Tibial nerve (tissue), 4 donors: Measurements from ENCODE around the gene SGCG.

Source experiments
- CTCF ChIP-seq, 5 experiments: fragments of 200-600 bp in 3 of 5; fragments of 450-650 bp in 2 of 5; sonication (generic) in 3 of 5; IDR thresholded peaks; one replicate each; pipeline ENCODE4 v1.5.1; 2016 to 2019; ENCODE audit warnings: antibody characterized with exemption in 5 of 5, mild to moderate bottlenecking in 3 of 5, moderate library complexity in 2 of 5
- EP300 ChIP-seq, 2 donors: sonication (generic); formaldehyde crosslinking; IDR thresholded peaks; one replicate each; pipeline ENCODE4 v1.6.1; 2017; ENCODE audit warnings: antibody characterized with exemption in 2 of 2, mild to moderate bottlenecking in 1 of 2
- POLR2A ChIP-seq, 2 donors: fragments of 450-650 bp; IDR thresholded peaks; one replicate each; pipeline ENCODE4 v1.6.1; 2017; ENCODE audit warnings: antibody characterized with exemption in 2 of 2, mild to moderate bottlenecking in 2 of 2, moderate library complexity in 2 of 2

GRCh38 chr13:23146811-23147625 lies 33.8 kb upstream of the SGCG start:
- no peak for TF ChIP-seq CTCF (IDR thresholded peaks at IDR 0.05)
- TF ChIP-seq POLR2A (IDR thresholded peaks at IDR 0.05): no peak
- TF ChIP-seq EP300 (IDR thresholded peaks at IDR 0.05): peak in 1 of 2 donors; percentile 25
